Cardiac muscle cell (in vitro differentiated cells and primary cell): ENCODE results near the gene OGFOD3. TPM values are rescaled to one million over a fixed set of nuclear protein-coding genes. Genes with fewer than 3 reads are reported as not detected.

Source experiments
- DNase-seq, 2 donors: peaks; one replicate each; pipeline versions ENCODE4 v3.0.0 to v3.0.0-alpha.2; 2010 to 2017; ENCODE audit warnings: low read depth in 1 of 2, low spot score in 1 of 2
- H3K27ac ChIP-seq: fragments of 200-600 bp; sonication (generic); 2 replicates; pipeline ENCODE4 v1.5.1; 2016
- H3K27me3 ChIP-seq: fragments of 200-600 bp; sonication (generic); 2 replicates; pipeline ENCODE4 v1.6.0; 2016; ENCODE audit warnings: control low read depth
- H3K36me3 ChIP-seq: fragments of 200-600 bp; sonication (generic); 2 replicates; pipeline ENCODE4 v1.5.1; 2016; ENCODE audit warnings: control low read depth
- H3K4me1 ChIP-seq: fragments of 200-600 bp; sonication (generic); 2 replicates; pipeline ENCODE4 v1.8.1; 2017; ENCODE audit warnings: low read depth, mild to moderate bottlenecking, mixed run types
- H3K4me3 ChIP-seq: fragments of 200-600 bp; sonication (generic); 2 replicates; pipeline ENCODE4 v1.5.1; 2016; ENCODE audit warnings: mild to moderate bottlenecking
- H3K9me3 ChIP-seq: fragments of 200-600 bp; sonication (generic); 2 replicates; pipeline ENCODE4 v1.5.1; 2017; ENCODE audit warnings: low read depth, mild to moderate bottlenecking, control low read depth
- polyA plus RNA-seq: library from polyadenylated mRNA; unstranded; fragments of >200 nt; fragmentation: Nextera tagmentation; extraction: Ambion mirVana; gene quantifications from 2 replicates; pipeline ENCODE4 v1.2.1, GENCODE V29; 2016
- total RNA-seq: library from RNA; depleted of rRNA; stranded (reverse); fragments of >200 nt; gene quantifications from 2 replicates; pipeline ENCODE4 v1.2.3, GENCODE V29; 2016
- TF ChIP-seq, protein P1 (sequence below): IDR thresholded peaks from 2 replicates; pipeline ENCODE4 v1.5.1; 2012; ENCODE audit warnings: low read depth, mild to moderate bottlenecking, low read length

OGFOD3 gene
- total and polyA plus RNA-seq, 2 experiments from 2014 or later = 26.1 to 45.2 TPM

DNA sequence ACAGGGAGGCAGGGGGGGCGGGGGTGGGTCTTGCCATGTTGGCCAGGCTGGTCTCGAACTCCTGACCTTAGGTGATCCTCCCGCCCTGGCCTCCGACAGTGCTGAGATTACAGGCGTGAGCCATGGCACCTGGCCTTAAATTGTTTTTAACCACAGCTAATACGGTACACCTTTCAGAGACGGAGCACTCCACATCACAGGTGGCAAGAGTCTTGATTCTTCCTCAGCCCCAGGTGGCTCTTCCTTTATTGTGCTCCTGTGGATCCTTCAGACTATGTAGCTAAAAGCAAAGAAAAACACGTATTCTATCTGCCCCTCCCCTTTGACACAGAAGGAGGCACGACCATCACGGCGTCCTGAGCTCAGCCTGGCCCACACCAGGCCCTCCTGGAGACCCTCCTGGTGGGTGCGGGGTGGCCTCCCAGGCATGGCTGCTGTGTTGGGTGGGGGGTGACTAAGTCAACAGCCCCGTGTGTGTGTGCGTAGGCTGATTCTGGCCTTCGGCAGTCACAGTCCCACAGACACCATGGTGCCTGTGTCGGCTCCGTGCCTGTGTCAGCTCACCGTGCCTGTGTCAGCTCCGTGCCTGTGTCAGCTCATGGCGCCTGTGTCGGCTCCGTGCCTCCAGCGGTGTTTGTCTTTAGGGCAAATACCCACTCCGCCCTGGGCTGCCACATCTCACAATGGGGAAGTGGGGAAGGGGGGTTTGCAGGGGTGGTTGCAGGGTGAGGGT lies 74.0 kb downstream of the OGFOD3 start:
- Histone ChIP-seq H3K9me3 (no peaks in the 10 kb centered on the region), H3K4me3 (no peak overlapping the region), H3K36me3 (no peaks in the 10 kb centered on the region), H3K27ac (no peak overlapping the region), H3K27me3 (peaks cover 3% of the 10 kb centered on the region), H3K4me1 (no peaks in the 10 kb centered on the region)
- TF ChIP-seq, protein P1, sequence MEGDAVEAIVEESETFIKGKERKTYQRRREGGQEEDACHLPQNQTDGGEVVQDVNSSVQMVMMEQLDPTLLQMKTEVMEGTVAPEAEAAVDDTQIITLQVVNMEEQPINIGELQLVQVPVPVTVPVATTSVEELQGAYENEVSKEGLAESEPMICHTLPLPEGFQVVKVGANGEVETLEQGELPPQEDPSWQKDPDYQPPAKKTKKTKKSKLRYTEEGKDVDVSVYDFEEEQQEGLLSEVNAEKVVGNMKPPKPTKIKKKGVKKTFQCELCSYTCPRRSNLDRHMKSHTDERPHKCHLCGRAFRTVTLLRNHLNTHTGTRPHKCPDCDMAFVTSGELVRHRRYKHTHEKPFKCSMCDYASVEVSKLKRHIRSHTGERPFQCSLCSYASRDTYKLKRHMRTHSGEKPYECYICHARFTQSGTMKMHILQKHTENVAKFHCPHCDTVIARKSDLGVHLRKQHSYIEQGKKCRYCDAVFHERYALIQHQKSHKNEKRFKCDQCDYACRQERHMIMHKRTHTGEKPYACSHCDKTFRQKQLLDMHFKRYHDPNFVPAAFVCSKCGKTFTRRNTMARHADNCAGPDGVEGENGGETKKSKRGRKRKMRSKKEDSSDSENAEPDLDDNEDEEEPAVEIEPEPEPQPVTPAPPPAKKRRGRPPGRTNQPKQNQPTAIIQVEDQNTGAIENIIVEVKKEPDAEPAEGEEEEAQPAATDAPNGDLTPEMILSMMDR = no peak
- DNase-seq = no peak

DNA sequence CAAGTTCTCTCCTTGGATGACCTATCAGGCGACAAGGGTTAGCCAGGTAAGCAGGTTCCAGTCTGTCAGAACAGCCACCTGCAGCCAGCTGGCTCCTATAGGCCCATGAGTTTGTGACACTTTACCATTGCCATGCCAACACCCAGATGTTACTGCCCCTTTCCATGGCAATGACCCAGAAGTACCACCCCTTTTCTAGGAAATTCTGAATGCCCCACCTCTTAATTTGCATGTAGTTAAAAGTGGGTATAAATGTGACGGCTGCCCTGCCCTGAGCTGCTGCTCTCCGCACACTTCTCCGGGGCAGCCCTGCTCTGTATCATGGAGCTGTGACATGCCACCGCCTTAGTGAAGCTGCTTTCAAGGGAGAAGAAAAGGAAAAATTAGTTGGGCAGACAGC lies 74.8 kb downstream of the OGFOD3 start:
- TF ChIP-seq, protein P1 = no peak
- DNase-seq = no peak
- Histone ChIP-seq H3K27ac (no peak overlapping the region), H3K27me3 (peaks cover 9% of the 10 kb centered on the region), H3K9me3 (no peaks in the 10 kb centered on the region), H3K36me3 (no peaks in the 10 kb centered on the region), H3K4me1 (no peaks in the 10 kb centered on the region), H3K4me3 (no peak overlapping the region)

DNA sequence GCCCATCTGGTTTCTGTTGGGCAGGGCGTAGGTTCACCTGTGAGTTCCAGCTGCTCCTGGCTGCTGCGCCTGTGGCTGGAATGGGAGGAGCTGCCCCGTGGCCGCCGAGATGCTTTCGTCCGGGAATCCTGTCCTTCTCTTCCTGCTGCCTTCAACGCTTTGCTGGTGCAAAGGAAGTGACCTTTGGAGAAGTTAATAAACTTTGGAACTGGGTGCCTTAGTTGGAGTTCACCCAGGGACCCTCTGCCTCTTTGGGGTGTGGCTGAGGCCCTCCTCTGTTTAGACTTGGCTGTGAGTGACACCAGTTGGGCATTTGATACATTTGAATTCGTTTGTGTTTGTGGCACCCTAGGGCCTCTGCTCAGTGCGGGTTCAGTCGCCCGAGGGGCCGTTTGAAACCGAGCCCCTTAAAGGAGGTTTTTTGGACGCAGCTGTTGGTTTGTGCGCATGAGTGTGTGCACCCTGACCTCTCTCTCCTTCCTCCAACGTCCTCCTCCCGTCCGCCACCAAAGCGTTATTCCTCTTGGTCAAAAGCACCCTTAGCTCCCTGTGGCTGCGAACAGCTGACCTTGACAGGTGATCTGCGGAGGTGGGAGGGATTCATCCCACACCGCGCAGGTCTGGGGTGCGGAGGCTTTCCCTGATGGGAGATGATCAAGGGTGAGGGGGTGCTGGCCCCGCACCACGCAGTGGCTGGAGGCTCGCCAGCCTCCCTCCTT lies 75.9 kb downstream of the OGFOD3 start:
- no peak for DNase-seq
- Histone ChIP-seq H3K9me3 (no peaks in the 10 kb centered on the region), H3K4me3 (no peak overlapping the region), H3K4me1 (no peaks in the 10 kb centered on the region), H3K27ac (no peak overlapping the region), H3K27me3 (peaks cover 20% of the 10 kb centered on the region), H3K36me3 (no peaks in the 10 kb centered on the region)
- TF ChIP-seq, protein P1 = no peak

DNA sequence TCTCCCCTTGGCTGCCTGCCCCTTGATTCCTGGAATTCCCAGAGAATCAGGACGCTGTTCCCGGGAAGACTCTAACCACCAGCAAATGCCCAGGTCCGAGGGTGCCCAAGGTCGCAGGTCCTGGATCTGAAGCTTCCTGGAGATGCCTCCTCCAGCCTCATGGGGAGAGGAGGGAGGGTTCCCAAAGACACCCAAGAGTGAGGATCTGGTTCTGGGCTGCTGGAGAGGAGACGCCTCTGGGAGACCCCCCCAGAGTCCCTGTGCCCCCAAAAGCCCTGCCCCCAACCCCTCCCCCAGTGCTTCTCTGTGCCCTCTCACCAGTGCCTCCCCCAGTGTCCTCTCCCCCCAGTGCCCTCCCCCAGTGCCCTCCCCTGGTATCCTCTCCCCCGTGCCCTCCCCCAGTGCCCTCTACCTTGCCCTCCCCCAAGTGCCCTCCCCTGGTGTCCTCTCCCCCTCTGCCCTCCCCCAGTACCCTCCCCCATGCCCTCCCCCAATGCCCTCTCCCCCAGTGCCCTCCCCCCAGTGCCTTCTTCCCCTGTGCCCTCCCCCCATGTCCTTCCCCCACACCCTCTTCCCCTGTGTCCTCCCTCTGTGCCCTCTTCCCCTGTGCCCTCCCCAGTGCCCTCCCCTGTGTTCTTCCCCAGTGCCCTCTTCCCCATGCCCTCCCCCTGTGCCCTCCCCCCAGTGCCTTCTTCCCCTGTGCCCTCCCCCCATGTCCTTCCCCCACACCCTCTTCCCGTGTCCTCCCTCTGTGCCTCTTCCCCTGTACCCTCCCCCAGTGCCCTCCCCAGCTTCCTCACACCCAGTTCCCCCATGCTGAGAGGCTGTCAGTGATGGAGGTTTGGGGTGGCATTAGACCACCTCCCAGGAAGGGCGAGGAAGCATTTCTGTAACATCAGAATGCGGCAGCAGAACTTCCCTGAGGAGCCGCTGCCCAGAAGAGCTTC lies 78.5 kb downstream of the OGFOD3 start:
- Histone ChIP-seq H3K27ac (no peak overlapping the region), H3K4me1 (peaks cover 3% of the 10 kb centered on the region), H3K27me3 (peaks cover 43% of the 10 kb centered on the region), H3K36me3 (no peaks in the 10 kb centered on the region), H3K4me3 (no peak overlapping the region), H3K9me3 (no peaks in the 10 kb centered on the region)
- TF ChIP-seq, protein P1 = no peak
- no peak for DNase-seq

Other genes with a start within 250 kb of the OGFOD3 start
- 28.3 and 46.2 TPM in 2 replicates for gene CCDC57, start 205.7 kb downstream of the OGFOD3 start, total RNA-seq
- gene CCDC57, start 205.7 kb downstream of the OGFOD3 start, polyA plus RNA-seq = 53.5 and 56.0 TPM in 2 replicates
- gene SLC16A3, start 189.5 kb downstream of the OGFOD3 start, total RNA-seq = 313 and 327 TPM in 2 replicates
- gene SLC16A3, start 189.5 kb downstream of the OGFOD3 start, polyA plus RNA-seq = 55.6 and 63.2 TPM in 2 replicates
- 40.3 and 53.1 TPM in 2 replicates for gene CSNK1D, start 144.9 kb downstream of the OGFOD3 start, total RNA-seq
- gene CSNK1D, start 144.9 kb downstream of the OGFOD3 start, polyA plus RNA-seq = 106 and 134 TPM in 2 replicates
- gene CD7, start 101.0 kb downstream of the OGFOD3 start, total RNA-seq = 0.92 TPM in 1 of 2 replicates, not detected in the other
- 0.17 and 0.38 TPM in 2 replicates for gene CD7, start 101.0 kb downstream of the OGFOD3 start, polyA plus RNA-seq
- gene SECTM1, start 84.8 kb downstream of the OGFOD3 start, total RNA-seq = 0.56 TPM in 1 of 2 replicates, not detected in the other
- not detected in 2 replicates for gene SECTM1, start 84.8 kb downstream of the OGFOD3 start, polyA plus RNA-seq
- gene TEX19, start 59.3 kb downstream of the OGFOD3 start, total RNA-seq = 0.28 and 0.51 TPM in 2 replicates
- not detected in 2 replicates for gene TEX19, start 59.3 kb downstream of the OGFOD3 start, polyA plus RNA-seq
- gene UTS2R, start 46.8 kb downstream of the OGFOD3 start, total RNA-seq = 4.4 and 10.8 TPM in 2 replicates
- 4.1 and 5.0 TPM in 2 replicates for gene UTS2R, start 46.8 kb downstream of the OGFOD3 start, polyA plus RNA-seq
- gene HEXD, start 239 bp downstream of the OGFOD3 start, total RNA-seq = 39.0 and 49.9 TPM in 2 replicates
- 49.0 and 58.0 TPM in 2 replicates for gene HEXD, start 239 bp downstream of the OGFOD3 start, polyA plus RNA-seq
- gene CYBC1, start 32.2 kb upstream of the OGFOD3 start, total RNA-seq = 48.6 and 52.7 TPM in 2 replicates
- 65.5 and 71.3 TPM in 2 replicates for gene CYBC1, start 32.2 kb upstream of the OGFOD3 start, polyA plus RNA-seq
- gene NARF, start 40.2 kb upstream of the OGFOD3 start, total RNA-seq = 105 and 113 TPM in 2 replicates
- 215 and 258 TPM in 2 replicates for gene NARF, start 40.2 kb upstream of the OGFOD3 start, polyA plus RNA-seq
- 44.5 and 63.0 TPM in 2 replicates for gene FOXK2, start 101.1 kb upstream of the OGFOD3 start, total RNA-seq
- 22.0 and 26.7 TPM in 2 replicates for gene FOXK2, start 101.1 kb upstream of the OGFOD3 start, polyA plus RNA-seq
- gene WDR45B, start 229.9 kb upstream of the OGFOD3 start, total RNA-seq = 83.2 and 111 TPM in 2 replicates
- gene WDR45B, start 229.9 kb upstream of the OGFOD3 start, polyA plus RNA-seq = 99.5 and 105 TPM in 2 replicates